A673 (cell line): ENCODE results near the gene NPHP4. TPM values are rescaled to one million over a fixed set of nuclear protein-coding genes. Genes with fewer than 3 reads are reported as not detected.

Source experiments
- BruUV-seq: library from RNA; stranded (reverse); fragments of 400-500 nt; replicated peaks from 2 replicates; lab custom pipeline; 2021; lab: Mats Ljungman, UMichigan
- CTCF ChIA-PET: fragments of 300-600 bp; sonication (Branson Sonifier 250); formaldehyde crosslinking; loops from one replicate; lab custom pipeline; 2022; ENCODE audit warnings: antibody characterized with exemption; lab: Charles Lee
- POLR2A ChIA-PET: fragments of 300-600 bp; sonication (Branson Sonifier 250); formaldehyde crosslinking; loops from one replicate; lab custom pipeline; 2022; ENCODE audit warnings: antibody characterized with exemption; ENCODE audit not compliant: low non-redundant PET; lab: Charles Lee
- DNase-seq: peaks from one replicate; pipeline ENCODE4 v3.0.0-alpha.2; 2015; ENCODE audit warnings: low spot score
- H3K27ac ChIP-seq: fragments of 200-600 bp; sonication (generic); 2 replicates; pipeline ENCODE4 v1.5.1; 2016; ENCODE audit warnings: mixed run types, low read depth, mild to moderate bottlenecking, mixed read lengths, antibody characterized with exemption, low read length; ENCODE audit not compliant: poor library complexity, severe bottlenecking
- H3K27me3 ChIP-seq: fragments of 200-600 bp; sonication (generic); replicated peaks from 2 replicates; pipeline ENCODE4 v1.6.1; 2017; ENCODE audit warnings: mixed run types, low read depth, mild to moderate bottlenecking, mixed read lengths, antibody characterized with exemption, low read length; ENCODE audit not compliant: insufficient read depth, poor library complexity
- H3K36me3 ChIP-seq: fragments of 200-600 bp; sonication (generic); 2 replicates; pipeline ENCODE4 v1.6.1; 2016; ENCODE audit warnings: mixed run types, mild to moderate bottlenecking, mixed read lengths, antibody characterized with exemption, low read length; ENCODE audit not compliant: insufficient read depth, poor library complexity, severe bottlenecking
- H3K4me1 ChIP-seq: fragments of 200-600 bp; sonication (generic); 2 replicates; pipeline ENCODE4 v1.6.1; 2017; ENCODE audit warnings: mixed run types, mild to moderate bottlenecking, mixed read lengths, antibody characterized with exemption, low read length; ENCODE audit not compliant: insufficient read depth, poor library complexity, severe bottlenecking
- H3K4me3 ChIP-seq: fragments of 200-600 bp; sonication (generic); 2 replicates; pipeline ENCODE4 v1.5.1; 2016; ENCODE audit warnings: low read depth, mixed run types, mild to moderate bottlenecking, mixed read lengths, low read length; ENCODE audit not compliant: poor library complexity, severe bottlenecking
- H3K9me3 ChIP-seq: fragments of 200-600 bp; sonication (generic); 2 replicates; pipeline ENCODE4 v1.6.1; 2016; ENCODE audit warnings: mixed run types, low read depth, mild to moderate bottlenecking, mixed read lengths, antibody characterized with exemption, low read length; ENCODE audit not compliant: poor library complexity, severe bottlenecking
- CTCF ChIP-seq: fragments of 300-800, 200-600 bp; sonication (generic); conservative IDR thresholded peaks from 2 replicates; pipeline ENCODE4 v1.5.1; 2017; ENCODE audit warnings: low read depth, mild to moderate bottlenecking, antibody characterized with exemption, low read length, moderate library complexity, mixed read lengths
- EZH2 ChIP-seq: fragments of 200-600 bp; sonication (generic); IDR thresholded peaks from 2 replicates; pipeline ENCODE4 v1.6.1; 2017; ENCODE audit warnings: borderline replicate concordance, low read depth, mild to moderate bottlenecking, mixed read lengths, antibody characterized with exemption, low read length; ENCODE audit not compliant: poor library complexity, severe bottlenecking
- intact Hi-C: fragments of 100-400 bp; cut with micrococcal nuclease; formaldehyde crosslinking; loops from one replicate; pipeline ENCODE4 v1.10.0; 2022; ENCODE audit not compliant: unreplicated experiment
- total RNA-seq: library from RNA; stranded (reverse); gene quantifications from 2 replicates; pipeline ENCODE4 v1.2.3, GENCODE V29; 2021

The NPHP4 gene
- total RNA-seq, 1 experiment from 2014 or later: 27.6 TPM

DNA sequence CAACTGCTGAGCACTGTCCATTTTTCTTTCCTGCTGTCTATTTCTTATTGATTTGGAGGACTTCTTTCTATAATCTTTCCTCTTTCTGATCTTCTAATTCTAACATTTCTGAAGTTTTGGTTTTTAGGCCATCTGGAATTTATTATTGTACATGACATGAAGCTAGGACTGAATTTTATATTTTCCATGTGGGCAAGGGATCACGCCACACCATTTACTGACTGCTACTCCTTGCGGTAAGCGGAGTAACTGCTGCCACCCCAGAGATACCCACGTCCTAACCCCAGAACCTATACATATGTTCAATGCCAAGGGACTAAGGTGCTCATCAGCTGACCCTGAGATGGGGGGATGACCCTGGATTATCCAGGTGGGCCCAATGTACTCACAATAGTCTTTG is 70.6 kb downstream of the NPHP4 start:
- intact Hi-C loops: no loop called here
- no peak overlapping the region for H3K27ac ChIP-seq
- ChIA-PET CTCF (no interaction called here), POLR2A (no interaction called here)
- BruUV-seq: no TSS peak
- no peak overlapping the region for H3K4me3 ChIP-seq
- no peaks in the 10 kb centered on the region for H3K9me3 ChIP-seq
- no peaks in the 10 kb centered on the region for H3K4me1 ChIP-seq
- no peak for DNase-seq
- no peaks in the 10 kb centered on the region for H3K27me3 ChIP-seq
- no peaks in the 10 kb centered on the region for H3K36me3 ChIP-seq
- TF ChIP-seq CTCF (no peak), EZH2 (no peak)

DNA sequence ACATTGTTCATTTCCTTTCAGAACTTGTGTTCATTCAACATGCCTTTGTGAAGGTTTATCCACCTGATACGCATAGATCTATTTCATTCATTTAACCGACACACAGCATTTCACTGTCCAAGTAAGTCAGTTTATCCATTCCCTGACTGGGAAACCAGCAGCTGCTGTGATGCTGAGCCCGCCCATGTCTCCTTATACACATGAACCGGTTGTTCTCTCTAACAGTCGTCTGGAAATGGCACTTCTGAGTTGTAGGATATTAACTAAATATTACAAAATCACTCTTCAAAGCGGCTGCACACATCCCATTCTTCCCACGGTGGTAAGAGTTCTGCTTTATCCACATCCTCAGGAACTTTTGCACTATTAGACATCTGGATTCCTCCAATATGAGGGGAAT is 71.1 kb downstream of the NPHP4 start:
- POLR2A ChIA-PET: no interaction called here
- BruUV-seq: no TSS peak
- H3K36me3 ChIP-seq: no peaks in the 10 kb centered on the region
- no peak overlapping the region for H3K4me3 ChIP-seq
- no peak for DNase-seq
- intact Hi-C loops: no loop called here
- H3K27me3 ChIP-seq: no peaks in the 10 kb centered on the region
- TF ChIP-seq EZH2 (no peak), CTCF (no peak)
- peaks cover 3% of the 10 kb centered on the region for H3K4me1 ChIP-seq
- H3K27ac ChIP-seq: no peak overlapping the region
- no peaks in the 10 kb centered on the region for H3K9me3 ChIP-seq
- CTCF ChIA-PET: no interaction called here

- H3K9me3 ChIP-seq: no peaks in the 10 kb centered on the region
- no peak for DNase-seq
- peaks cover 11% of the 10 kb centered on the region for H3K4me1 ChIP-seq
- CTCF ChIA-PET: no interaction called here
- intact Hi-C loops: no loop called here
- no TSS peak for BruUV-seq
- H3K4me3 ChIP-seq: no peak overlapping the region
- no peak overlapping the region for H3K27ac ChIP-seq
- TF ChIP-seq CTCF: no peak
- no peaks in the 10 kb centered on the region for H3K36me3 ChIP-seq
- POLR2A ChIA-PET: no interaction called here
- H3K27me3 ChIP-seq: no peaks in the 10 kb centered on the region
Measured at GRCh38 chr1:5920201-5920600, 72.0 kb downstream of the NPHP4 start.
